GM12878 (cell line): ENCODE results near the gene ST7. TPM values are rescaled to one million over a fixed set of nuclear protein-coding genes. Genes with fewer than 3 reads are reported as not detected.

ENCODE experiments used
- ATAC-seq: fragments of 200-7000 bp; cut with Tn5 transposase; 3 replicates; pipeline ENCODE4 v1.9.1; 2020; ENCODE audit warnings: mild to moderate bottlenecking, moderate library complexity
- BruUV-seq: library from RNA; stranded (reverse); fragments of 400-500 nt; replicated peaks from 2 replicates; lab custom pipeline; 2021; lab: Mats Ljungman, UMichigan
- CTCF ChIA-PET: fragments of 300-600 bp; sonication (Branson Sonifier 250); formaldehyde crosslinking; extraction: SDS; loops from one replicate; lab custom pipeline; 2021; ENCODE audit warnings: inconsistent platforms; lab: Yijun Ruan, JAX
- POLR2A ChIA-PET: fragments of 350-600 bp; formaldehyde crosslinking; extraction: SDS; loops from one replicate; lab custom pipeline; 2021; ENCODE audit warnings: inconsistent platforms; lab: Charles Lee
- RAD21 ChIA-PET: fragments of 300-600 bp; sonication (Branson Sonifier 250); formaldehyde crosslinking; loops from one replicate; lab custom pipeline; 2023; ENCODE audit warnings: antibody characterized with exemption; ENCODE audit not compliant: unreplicated experiment; lab: Charles Lee
- SMC1A ChIA-PET: fragments of 300-600 bp; sonication (Branson Sonifier 250); formaldehyde crosslinking; loops from one replicate; lab custom pipeline; 2023; ENCODE audit not compliant: unreplicated experiment, uncharacterized antibody; lab: Charles Lee
- DNase-seq: peaks from one replicate; pipeline ENCODE4 v3.0.0-alpha.2; 2011; ENCODE audit warnings: low read depth, low spot score
- FAIRE-seq: peaks from 3 replicates; lab custom pipeline; 2011; peaks lifted over from hg19 to GRCh38; lab: Jason Lieb, UNC
- H2AFZ ChIP-seq: 2 replicates; pipeline ENCODE4 v1.6.0; 2011; ENCODE audit warnings: low read depth, low read length, control low read depth; ENCODE audit not compliant: control insufficient read depth
- H3K27ac ChIP-seq: 2 replicates; pipeline ENCODE4 v1.5.1; 2011; ENCODE audit warnings: control low read depth; ENCODE audit not compliant: control insufficient read depth, insufficient read depth
- H3K27me3 ChIP-seq, 2 experiments: replicated peaks in 1 of 2; 2 replicates each; pipeline versions ENCODE4 v1.6.0 to v1.6.1; 2011; ENCODE audit warnings: low read length in 1 of 2; ENCODE audit not compliant: control insufficient read depth in 2 of 2, insufficient read depth in 2 of 2
- H3K36me3 ChIP-seq, 2 experiments: 2 replicates each; pipeline ENCODE4 v1.5.1; 2011; ENCODE audit warnings: low read length in 1 of 2; ENCODE audit not compliant: control insufficient read depth in 2 of 2, insufficient read depth in 2 of 2
- H3K4me1 ChIP-seq: 2 replicates; pipeline ENCODE4 v1.6.1; 2011; ENCODE audit warnings: mild to moderate bottlenecking, low read length, moderate library complexity, mixed read lengths; ENCODE audit not compliant: control insufficient read depth, insufficient read depth
- H3K4me2 ChIP-seq: 2 replicates; pipeline ENCODE4 v1.6.0; 2011; ENCODE audit warnings: control low read depth; ENCODE audit not compliant: control insufficient read depth, insufficient read depth
- H3K4me3 ChIP-seq: fragments of 200-600 bp; sonication (generic); 2 replicates; pipeline ENCODE4 v1.5.1; 2016
- H3K79me2 ChIP-seq: 2 replicates; pipeline ENCODE4 v1.6.0; 2011; ENCODE audit warnings: low read length; ENCODE audit not compliant: control insufficient read depth, insufficient read depth
- H3K9ac ChIP-seq: 2 replicates; pipeline ENCODE4 v1.8.0; 2011; ENCODE audit warnings: low read length, control low read depth, mixed read lengths; ENCODE audit not compliant: control insufficient read depth, insufficient read depth
- H3K9me3 ChIP-seq: replicated peaks from 3 replicates; pipeline ENCODE4 v1.5.1; 2011; ENCODE audit warnings: mild to moderate bottlenecking, low read length; ENCODE audit not compliant: control insufficient read depth, insufficient read depth
- H4K20me1 ChIP-seq: 2 replicates; pipeline ENCODE4 v1.6.0; 2011; ENCODE audit not compliant: control insufficient read depth, insufficient read depth
- CHD1 ChIP-seq: IDR thresholded peaks from 2 replicates; pipeline ENCODE4 v1.6.1; 2012; ENCODE audit warnings: low read depth, low read length, improper control_type of control experiment
- CHD2 ChIP-seq: IDR thresholded peaks from 2 replicates; pipeline ENCODE4 v1.6.1; 2011; ENCODE audit warnings: low read depth, low read length, improper control_type of control experiment, borderline replicate concordance
- CREB1 ChIP-seq: IDR thresholded peaks from 2 replicates; pipeline ENCODE4 v1.6.1; 2012; ENCODE audit warnings: low read depth, mild to moderate bottlenecking, inconsistent platforms
- EZH2 ChIP-seq: IDR thresholded peaks from 2 replicates; pipeline ENCODE4 v1.6.1; 2012; ENCODE audit warnings: low read depth, mild to moderate bottlenecking, control low read depth, inconsistent platforms, low read length, borderline replicate concordance; ENCODE audit not compliant: control insufficient read depth
- SRF ChIP-seq, 2 experiments: IDR thresholded peaks; 2 replicates each; pipeline ENCODE4 v1.6.1; 2011; ENCODE audit warnings: low read depth in 2 of 2, low read length in 2 of 2, mild to moderate bottlenecking in 1 of 2, moderate library complexity in 1 of 2
- WRNIP1 ChIP-seq: IDR thresholded peaks from 2 replicates; pipeline ENCODE4 v1.6.1; 2011; ENCODE audit warnings: low read depth, low read length, improper control_type of control experiment, borderline replicate concordance
- WGBS: methylation state at CpG from one replicate; pipeline ENCODE4 v1.1.6; 2016; ENCODE audit warnings: low lambda C conversion rate; ENCODE audit not compliant: insufficient replicate concordance, insufficient coverage; ENCODE audit errors: missing lambda C conversion rate; 5-methylcytosine and 5-hydroxymethylcytosine counted together
- in situ Hi-C: fragments of 300-500 bp; cut with MboI; formaldehyde crosslinking; loops from 9 replicates; pipeline ENCODE4 v1.14.3; 2018; ENCODE audit warnings: mixed read lengths
- intact Hi-C: fragments of 100-400 bp; cut with micrococcal nuclease; formaldehyde crosslinking; loops from one replicate; pipeline ENCODE4 v1.14.2; 2022; ENCODE audit not compliant: unreplicated experiment
- polyA plus RNA-seq, 11 experiments: library from polyadenylated mRNA; depleted of rRNA in 4 of 11; unstranded in 6 of 11; stranded (reverse) in 5 of 11; fragments of >200 nt; fragmentation: Nextera tagmentation in 4 of 11; fragmentation: Illumina TruSeq in 1 of 11; extraction: Ambion mirVana in 4 of 11; extraction: Trizol in 1 of 11; gene quantifications; 1 replicate in 1 of 11; 2 replicates in 10 of 11; pipeline versions ENCODE4 v1.2.1 to v1.2.3, GENCODE V29; 2011 to 2016; ENCODE audit warnings: inconsistent platforms in 2 of 11, missing spikeins in 2 of 11, low read depth in 1 of 11
- total RNA-seq, 4 experiments: library from RNA; depleted of rRNA in 3 of 4; stranded (reverse); fragments of >200 nt in 3 of 4; fragmentation: Illumina TruSeq in 1 of 4; extraction: Trizol in 1 of 4; gene quantifications; 2 replicates each; pipeline versions ENCODE4 v1.2.1 to v1.2.3, GENCODE V29; 2013 to 2021
- TF ChIP-seq, protein P1 (sequence below): IDR thresholded peaks from 2 replicates; pipeline ENCODE4 v1.6.1; 2011; ENCODE audit warnings: low read depth, mild to moderate bottlenecking, low read length, moderate library complexity, borderline replicate concordance; ENCODE audit errors: extremely low read depth

ST7 gene
- total and polyA plus RNA-seq, 10 of the 15 experiments (the other 5 are each of a cell fraction or from before 2014, with no cell fraction given): 27.7 to 76.4 (median 53.6) TPM

- TF ChIP-seq, protein P1, sequence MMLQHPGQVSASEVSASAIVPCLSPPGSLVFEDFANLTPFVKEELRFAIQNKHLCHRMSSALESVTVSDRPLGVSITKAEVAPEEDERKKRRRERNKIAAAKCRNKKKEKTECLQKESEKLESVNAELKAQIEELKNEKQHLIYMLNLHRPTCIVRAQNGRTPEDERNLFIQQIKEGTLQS: no peak
- TF ChIP-seq SRF (IDR thresholded peaks at IDR 0.05; ENCODE audit: low read depth in 2 of 2, low read length in 2 of 2) (no peak), CHD2 (no peak), EZH2 (no peak), CHD1 (no peak)
Measured at GRCh38 chr7:117193564-117193963, 240.3 kb downstream of the ST7 start (continued).

DNA sequence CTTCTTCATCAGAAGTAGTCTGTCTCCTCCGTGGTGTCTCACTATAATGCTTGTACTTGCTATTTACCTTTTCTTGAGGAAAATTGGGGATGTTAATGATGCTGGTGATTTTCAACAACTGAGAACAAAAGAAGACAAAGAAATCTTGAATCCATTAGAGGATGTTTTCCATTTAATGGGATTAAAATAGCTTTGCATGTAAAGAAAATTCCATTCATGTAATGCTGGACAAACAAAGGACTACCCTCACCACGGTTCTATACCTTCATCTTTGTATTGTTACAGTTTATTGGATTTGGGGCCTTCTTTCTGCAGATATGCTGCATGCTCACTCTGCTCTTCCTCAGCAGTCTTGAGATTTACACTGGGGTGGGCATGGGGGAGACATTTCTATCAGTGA, 241.1 kb downstream of the ST7 start:
- H3K4me3 ChIP-seq: no peak overlapping the region
- FAIRE-seq (no peak), DNase-seq (no peak), ATAC-seq (no peak)
- no peak overlapping the region for H2AFZ ChIP-seq
- H3K9me3 ChIP-seq: no peaks in the 10 kb centered on the region; the same call in 1 of the 3 replicates
- no peaks in the 10 kb centered on the region for H3K27me3 ChIP-seq
- no peaks in the 10 kb centered on the region for H3K4me1 ChIP-seq
- no peak overlapping the region for H3K4me2 ChIP-seq
- 100% methylated on average over 2 of the region's 2 CpGs for WGBS
- ChIA-PET CTCF (interaction anchor here (0.6 to 0.7 kb wide), 2 partner anchors 18 to 195 kb away, joined by 3 read pairs; no protein-coding TSS in a partner anchor), POLR2A (no interaction called here), RAD21 (no interaction called here), SMC1A (interaction anchor here (0.8 kb wide), 1 partner anchor 30 kb away, joined by 4 read pairs; no protein-coding TSS in a partner anchor)
- peaks cover 7 to 40% of the 10 kb centered on the region in 2 experiments for H3K36me3 ChIP-seq
- H3K9ac ChIP-seq: no peak overlapping the region
- H4K20me1 ChIP-seq: no peaks in the 10 kb centered on the region
- H3K79me2 ChIP-seq: no peaks in the 10 kb centered on the region
- TF ChIP-seq WRNIP1 (no peak), EZH2 (no peak), CREB1 (no peak)
- H3K27ac ChIP-seq: no peak overlapping the region
- no TSS peak for BruUV-seq
- intact Hi-C loops (no loop called here), in situ Hi-C loops (no loop called here)
